Hair follicular keratinocyte (primary cell): Measurements from ENCODE around the gene PARG. TPM values are rescaled to one million over a fixed set of nuclear protein-coding genes. Genes with fewer than 3 reads are reported as not detected.

ENCODE experiments used
- total RNA-seq: library from RNA; depleted of rRNA; stranded (reverse); fragments of >200 nt; gene quantifications from 2 replicates; pipeline ENCODE4 v1.2.3, GENCODE V29; 2015

PARG gene
- total RNA-seq, result 14.1 and 16.0 TPM in 2 replicates

GRCh38 chr10:49941447-49942338 is at the start of gene PARG, which contains the start of gene TIMM23B:
TSS of gene PARG (minus strand) at chr10:49942027. CDS start at chr10:49941725, 302 bp downstream.
TSS of gene TIMM23B (plus strand) at chr10:49942053. CDS start at chr10:49942195, 142 bp downstream.

GRCh38 chr10:49988376-49988775 is 46.5 kb upstream of the PARG start, which contains the start of gene AGAP6:
TSS of gene AGAP6 (plus strand) at chr10:49988406. CDS start at chr10:49988716, 310 bp downstream.

Other genes starting within 250 kb of the PARG start
- 0.84 and 1.2 TPM in 2 replicates for gene OGDHL, start 179.7 kb downstream of the PARG start, total RNA-seq
- gene TIMM23B, start within 50 bp of the PARG start, total RNA-seq, result 11.5 and 12.0 TPM in 2 replicates
- 2.4 and 3.6 TPM in 2 replicates for gene AGAP6, start 46.4 kb upstream of the PARG start, total RNA-seq
- 18.8 and 20.0 TPM in 2 replicates for gene WASHC2A, start 125.9 kb upstream of the PARG start, total RNA-seq